HG03432 (cell line): ENCODE data around the gene TBC1D16.

Experiments used
- ATAC-seq: cut with Tn5 transposase; IDR thresholded peaks from one replicate; pipeline ENCODE4 v1.9.1; 2021; ENCODE audit warnings: mild to moderate bottlenecking, moderate library complexity; ENCODE audit not compliant: unreplicated experiment

Gene TBC1D16, protein sequence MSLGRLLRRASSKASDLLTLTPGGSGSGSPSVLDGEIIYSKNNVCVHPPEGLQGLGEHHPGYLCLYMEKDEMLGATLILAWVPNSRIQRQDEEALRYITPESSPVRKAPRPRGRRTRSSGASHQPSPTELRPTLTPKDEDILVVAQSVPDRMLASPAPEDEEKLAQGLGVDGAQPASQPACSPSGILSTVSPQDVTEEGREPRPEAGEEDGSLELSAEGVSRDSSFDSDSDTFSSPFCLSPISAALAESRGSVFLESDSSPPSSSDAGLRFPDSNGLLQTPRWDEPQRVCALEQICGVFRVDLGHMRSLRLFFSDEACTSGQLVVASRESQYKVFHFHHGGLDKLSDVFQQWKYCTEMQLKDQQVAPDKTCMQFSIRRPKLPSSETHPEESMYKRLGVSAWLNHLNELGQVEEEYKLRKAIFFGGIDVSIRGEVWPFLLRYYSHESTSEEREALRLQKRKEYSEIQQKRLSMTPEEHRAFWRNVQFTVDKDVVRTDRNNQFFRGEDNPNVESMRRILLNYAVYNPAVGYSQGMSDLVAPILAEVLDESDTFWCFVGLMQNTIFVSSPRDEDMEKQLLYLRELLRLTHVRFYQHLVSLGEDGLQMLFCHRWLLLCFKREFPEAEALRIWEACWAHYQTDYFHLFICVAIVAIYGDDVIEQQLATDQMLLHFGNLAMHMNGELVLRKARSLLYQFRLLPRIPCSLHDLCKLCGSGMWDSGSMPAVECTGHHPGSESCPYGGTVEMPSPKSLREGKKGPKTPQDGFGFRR

DNA sequence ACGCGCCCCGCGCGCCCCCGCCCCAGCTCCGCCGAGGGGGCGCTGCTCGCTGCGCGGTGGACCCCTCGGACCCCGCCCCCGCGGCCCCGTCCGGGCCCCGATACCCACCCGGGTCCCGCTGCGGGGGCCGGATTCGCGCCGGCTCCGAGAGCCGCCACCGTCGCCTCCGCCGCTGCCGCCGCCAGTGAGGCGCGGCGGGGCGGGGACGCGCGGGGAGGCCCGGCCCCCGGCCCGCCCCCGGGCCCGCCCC lies at the start of gene TBC1D16:
Gene TBC1D16 (minus strand): TSS at position 186 of the 250 bp plus-strand sequence. CDS start 22,325 bp downstream, outside the sequence.
- no peak for ATAC-seq

DNA sequence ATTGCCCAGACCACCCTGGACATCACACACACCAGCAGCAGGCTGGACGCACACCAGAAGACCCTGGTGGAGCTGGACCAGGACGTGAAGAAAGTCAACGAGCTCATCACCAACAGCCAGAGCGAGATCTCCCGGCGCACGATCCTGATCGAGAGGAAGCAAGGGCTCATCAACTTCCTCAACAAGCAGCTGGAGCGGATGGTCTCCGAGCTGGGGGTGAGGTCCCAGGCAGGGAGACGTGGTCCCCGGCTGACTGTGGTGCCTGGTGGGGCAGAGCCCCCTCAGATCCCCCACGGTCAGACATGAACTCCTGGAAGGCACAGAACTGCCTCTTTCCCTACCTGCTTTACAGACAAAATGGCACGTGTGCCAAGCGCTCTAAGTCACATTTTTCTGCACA lies 49.1 kb upstream of the TBC1D16 start:
- no peak for ATAC-seq

DNA sequence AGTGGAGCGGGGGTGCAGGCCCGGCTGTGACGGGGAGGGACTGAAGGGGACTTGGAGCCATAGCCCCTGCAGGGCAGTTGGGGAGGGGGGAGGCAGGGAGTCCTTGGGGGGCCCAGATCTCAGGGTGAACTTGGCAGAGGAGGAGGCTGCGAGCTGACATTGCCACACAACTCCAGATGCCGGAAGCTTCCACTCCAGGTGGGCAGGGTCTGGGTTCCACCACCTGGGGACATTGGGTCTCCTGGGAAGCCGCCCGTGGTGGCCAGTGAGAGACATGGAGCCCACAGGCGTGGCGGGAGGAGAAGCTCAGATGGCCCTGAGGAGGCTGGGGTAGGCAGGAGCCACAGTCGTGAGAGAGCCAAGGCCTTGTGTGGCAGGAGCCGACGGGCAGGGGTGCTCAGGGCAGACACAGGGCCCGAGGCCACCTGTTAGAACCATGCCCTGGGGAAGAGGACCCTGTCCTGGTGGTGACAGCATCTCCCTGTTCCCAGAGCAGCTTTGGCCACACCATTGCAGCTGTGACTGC lies 47.5 kb upstream of the TBC1D16 start:
- ATAC-seq, result no peak

DNA sequence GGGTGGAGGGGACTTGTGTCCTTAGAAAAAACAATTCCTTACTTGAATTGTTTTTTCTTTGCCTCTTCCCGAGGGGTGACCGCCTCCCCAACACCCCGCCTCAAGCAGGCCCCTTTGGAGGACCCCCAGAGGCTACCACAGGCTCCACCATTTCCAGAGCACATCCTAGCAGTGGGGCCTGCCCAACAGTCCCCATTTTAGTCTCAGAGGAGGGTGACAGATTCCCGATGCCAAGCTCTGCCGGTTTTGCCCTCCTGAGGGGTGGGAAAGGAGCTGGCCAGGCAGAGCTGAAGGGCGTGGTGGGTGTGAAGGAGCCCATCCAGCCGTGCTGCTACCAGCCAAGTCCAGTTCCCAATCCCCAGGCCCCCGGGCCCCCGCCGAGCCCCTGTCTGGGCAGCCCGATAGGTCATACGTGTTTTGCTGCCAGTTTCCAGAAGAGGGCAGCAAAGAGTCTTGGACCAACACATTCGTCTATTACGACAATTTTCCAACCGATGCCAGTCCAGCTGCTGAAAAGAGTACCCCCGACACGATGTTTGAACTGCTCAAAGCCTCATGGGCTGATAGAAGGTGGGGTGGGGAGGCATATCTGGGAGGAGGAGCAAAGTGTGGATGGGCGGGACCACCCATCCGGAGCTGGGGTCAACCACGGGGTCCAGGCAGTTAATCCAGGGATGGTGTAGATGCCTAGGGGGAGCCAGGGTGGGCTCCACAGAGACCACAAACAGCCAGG lies 46.9 kb upstream of the TBC1D16 start:
- ATAC-seq, result no peak

DNA sequence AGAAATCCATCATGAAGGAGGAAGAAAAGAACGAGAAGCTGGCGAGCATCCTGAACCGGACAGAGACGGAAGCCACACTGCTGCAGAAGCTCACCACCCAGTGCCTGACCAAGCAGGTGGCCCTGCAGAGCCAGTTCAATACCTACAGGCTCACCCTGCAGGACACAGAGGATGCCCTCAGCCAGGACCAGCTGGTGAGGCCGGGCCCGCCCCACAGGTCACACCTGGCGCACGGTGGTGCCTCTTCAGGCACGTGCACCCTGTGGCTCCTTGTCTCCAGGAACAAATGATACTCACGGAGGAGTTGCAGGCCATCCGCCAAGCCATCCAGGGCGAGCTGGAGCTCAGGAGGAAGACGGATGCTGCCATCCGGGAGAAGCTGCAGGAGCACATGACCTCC lies 45.9 kb upstream of the TBC1D16 start:
- no peak for ATAC-seq

DNA sequence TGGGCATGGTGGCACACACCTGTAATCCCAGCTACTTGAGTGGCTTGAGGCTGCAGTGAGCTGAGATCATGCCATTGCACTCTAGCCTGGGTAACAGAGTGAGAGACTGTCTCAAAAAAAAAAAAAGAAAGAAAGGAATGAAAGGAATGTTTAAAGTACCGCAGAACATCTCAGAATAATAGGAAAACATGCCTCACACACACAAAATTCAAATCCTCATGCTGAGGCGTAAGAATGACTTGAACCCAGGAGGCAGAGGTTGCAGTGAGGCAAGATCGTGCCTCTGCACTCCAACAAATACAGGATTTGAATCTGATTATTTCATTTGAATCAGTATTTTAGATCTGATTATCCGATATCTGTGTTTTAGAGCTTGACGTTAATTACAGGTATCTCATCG lies 44.4 kb upstream of the TBC1D16 start:
- no peak for ATAC-seq

DNA sequence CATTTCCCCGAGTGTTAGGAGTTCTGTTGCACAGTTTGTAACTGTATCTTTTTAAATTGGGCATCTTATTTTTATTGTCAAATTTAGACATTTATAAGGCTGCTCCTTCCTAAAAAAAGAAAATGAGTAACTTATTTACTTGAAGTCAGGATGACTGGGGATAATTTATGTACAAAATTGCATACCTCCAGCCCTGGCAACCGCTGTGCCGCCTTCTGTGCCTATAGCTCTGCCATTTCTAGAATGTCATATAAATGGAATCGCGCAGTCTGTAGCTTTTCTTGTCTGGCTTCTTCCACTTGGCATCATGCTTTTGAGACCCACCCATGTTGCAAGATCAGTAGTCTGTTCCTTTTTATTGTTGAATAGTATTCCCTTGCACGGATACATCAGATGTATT lies 36.7 kb upstream of the TBC1D16 start:
- no peak for ATAC-seq

DNA sequence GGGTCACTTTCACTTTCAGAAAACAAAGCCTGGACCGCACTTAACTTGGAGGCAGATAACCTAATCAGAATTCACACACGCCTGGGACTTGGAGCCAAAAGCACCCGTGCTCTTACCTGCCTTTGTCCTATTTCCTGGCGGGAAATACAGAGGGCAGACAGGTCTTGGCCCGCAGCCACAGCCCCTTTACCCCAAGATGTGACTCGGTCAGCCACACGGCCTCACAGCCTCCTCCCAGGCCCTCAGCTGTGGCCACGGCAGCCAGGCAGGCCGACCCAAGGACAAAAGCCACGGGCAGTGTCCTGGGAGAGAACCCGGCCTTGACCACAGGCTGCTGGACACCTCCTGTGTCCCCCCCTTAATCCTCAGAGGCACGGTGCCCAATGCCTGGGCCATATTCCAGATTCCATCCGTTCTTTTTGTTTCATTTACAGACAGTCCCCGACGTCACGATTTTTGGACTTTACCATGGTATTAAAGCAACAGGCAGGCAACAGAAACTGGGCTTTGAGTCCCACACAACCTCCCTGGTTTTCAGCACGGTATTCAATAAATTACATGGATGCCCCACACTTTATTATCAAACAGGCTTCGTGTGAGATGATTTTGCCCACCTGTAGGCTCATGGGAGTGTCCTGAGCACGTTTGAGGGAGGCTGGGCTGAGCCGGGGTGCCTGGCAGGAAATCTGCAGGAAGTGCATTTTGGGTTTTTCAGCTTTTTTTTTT lies 35.6 kb upstream of the TBC1D16 start:
- ATAC-seq, result no peak

DNA sequence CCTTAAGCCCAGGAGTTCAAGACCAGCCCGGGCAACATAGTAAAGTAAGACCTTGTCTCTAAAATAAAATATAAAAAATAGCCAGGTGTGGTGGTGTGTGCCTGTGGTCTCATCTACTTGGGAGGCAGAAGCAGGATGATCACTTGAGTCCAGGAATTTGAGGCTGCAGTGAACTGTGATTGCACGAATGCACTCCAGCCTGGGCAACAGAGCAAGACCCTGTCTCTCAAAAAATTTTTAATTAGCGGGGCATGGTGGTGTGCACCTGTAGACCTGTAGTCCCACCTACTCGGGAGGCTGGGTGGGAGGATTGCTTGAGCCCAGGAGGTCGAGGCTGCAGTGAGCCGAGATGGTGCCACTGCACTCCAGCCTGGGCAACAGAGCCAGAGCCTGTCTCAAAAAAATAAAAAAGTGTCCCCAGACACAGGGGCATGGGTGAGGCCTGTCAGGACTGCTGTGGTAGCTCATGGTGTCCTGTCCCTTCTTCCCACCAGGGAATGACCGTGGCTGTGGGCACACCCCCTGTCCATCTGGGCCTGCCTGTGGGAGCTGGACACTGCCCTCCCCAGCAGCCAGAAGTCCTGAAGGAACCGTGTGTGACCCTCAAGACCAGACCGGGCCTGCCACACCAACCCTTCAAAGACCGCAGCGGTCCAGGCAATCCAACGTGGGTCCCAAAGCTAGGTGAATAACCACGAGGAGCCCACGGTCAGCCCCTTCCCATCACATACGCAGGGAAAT lies 34.9 kb upstream of the TBC1D16 start:
- no peak for ATAC-seq

DNA sequence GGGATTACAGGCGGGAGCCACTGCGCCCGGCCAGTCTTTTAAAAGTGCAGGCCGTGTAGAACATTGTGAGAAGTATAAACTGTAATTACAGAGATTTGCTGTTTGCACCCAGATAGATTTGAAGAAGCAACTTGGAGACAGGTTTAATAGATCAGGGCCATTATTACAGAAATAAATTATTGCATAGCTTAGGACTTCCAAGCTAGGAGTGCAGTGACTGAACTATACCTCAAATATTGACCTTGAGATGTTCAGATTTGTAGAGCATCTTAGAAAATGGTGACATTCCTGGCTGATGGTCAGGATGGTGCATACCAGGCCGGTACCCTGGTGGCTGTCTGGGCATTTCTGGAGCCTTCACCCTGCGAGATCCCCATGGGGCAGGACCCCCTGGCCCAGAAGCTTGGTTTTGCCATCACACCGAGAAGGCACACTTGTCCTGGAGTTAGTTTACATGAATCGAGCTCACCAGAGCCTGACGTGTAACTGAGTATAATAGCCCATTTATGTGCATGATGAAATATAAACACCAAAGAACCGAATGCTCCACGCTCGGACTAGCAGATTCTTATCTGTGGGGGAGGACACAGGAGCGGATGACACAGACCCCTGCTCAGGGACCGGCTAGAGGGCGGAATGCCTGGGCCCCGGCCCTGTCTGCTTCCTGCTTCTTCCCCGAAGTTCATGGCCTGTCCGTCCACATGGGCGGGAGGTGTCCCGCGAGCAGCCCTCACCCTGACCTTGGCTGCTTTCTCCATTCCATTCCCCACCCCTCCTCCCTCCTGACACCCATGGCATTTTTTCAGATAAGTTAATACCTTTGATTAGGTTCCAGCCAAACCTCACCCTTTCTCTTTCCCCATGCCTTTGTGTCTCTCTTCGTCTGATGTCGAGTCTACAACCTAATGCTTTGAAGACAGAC lies 32.9 kb upstream of the TBC1D16 start:
- no peak for ATAC-seq

DNA sequence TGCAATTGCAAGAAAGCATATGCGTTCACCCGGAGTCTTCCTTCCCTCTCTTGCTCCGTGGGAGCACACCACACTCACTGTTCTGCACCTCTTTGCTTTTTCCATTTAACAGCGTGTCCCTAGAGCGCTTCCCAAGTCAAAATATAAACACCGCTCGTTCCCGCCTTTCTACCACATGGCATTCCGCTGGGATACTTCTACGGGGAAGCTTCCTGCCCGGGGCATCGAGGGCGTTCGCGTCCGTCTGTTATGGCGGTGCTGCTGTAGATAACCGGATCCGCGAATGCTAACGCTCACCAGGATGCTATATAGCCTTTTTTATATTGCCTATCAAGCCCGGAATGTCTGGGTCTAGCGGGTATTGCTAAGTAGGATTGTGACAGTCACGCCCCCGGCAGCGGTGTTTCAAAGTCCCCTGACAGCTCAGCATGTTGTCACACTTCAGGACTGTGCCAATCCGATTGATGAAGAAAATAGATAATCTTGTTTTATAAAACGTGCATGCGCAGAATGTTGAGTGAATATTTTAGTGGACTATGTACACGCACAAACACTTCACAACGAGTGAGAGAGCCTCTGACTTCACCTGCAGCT lies 31.8 kb upstream of the TBC1D16 start:
- no peak for ATAC-seq

DNA sequence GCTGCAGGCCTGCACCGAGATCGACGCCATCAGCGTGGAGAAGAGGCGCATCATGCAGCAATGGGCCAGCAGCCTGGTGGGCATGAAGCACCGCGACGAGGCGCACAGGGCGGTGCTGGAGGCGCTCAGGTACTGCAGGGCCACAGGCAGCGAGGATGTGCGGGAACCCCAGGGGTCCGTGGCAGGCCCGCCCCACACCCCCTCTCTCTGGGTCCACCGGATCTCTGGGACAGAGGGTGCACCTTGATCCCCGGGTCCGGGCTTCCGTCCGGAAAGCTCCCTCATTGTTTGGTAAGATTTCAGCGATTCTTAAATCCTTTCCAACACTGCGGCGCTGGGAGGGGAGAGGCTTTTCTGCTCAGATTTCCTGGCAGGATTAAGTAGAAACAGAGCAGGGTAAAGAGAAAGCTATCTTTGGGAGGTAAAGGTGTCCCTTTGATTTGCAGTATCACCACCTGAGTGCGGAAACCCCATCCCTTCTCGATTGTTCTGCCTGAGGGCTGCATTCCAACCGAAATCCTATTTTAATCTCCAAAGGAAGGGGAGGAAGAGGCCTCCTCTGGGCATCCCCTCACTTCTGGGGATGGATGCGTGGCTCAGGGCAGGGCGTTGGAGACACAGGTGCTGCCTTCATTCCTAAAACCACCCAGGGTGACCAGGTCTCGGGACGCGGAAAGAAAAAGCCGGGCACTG lies 30.0 kb upstream of the TBC1D16 start:
- ATAC-seq, result no peak

DNA sequence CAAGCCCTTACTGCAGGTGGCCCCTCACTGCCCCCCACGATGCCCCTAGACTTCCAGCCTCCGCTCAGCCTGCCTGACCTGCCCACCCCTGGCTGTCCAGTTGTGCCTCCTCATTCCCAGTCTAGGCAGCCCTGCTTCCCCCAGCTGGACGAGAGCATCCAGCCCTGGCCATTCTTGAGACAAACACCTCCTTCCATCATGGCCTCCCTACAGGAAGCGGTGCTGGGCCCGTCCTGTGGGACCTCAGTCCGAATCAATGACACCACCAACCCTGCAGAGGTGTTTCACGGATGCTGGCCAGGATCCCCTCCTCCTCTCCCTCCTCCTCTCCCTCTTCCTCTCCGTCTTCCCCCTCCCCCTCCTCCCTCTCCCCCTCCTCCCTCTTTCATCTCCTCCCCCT lies 29.0 kb upstream of the TBC1D16 start:
- ATAC-seq, result no peak

DNA sequence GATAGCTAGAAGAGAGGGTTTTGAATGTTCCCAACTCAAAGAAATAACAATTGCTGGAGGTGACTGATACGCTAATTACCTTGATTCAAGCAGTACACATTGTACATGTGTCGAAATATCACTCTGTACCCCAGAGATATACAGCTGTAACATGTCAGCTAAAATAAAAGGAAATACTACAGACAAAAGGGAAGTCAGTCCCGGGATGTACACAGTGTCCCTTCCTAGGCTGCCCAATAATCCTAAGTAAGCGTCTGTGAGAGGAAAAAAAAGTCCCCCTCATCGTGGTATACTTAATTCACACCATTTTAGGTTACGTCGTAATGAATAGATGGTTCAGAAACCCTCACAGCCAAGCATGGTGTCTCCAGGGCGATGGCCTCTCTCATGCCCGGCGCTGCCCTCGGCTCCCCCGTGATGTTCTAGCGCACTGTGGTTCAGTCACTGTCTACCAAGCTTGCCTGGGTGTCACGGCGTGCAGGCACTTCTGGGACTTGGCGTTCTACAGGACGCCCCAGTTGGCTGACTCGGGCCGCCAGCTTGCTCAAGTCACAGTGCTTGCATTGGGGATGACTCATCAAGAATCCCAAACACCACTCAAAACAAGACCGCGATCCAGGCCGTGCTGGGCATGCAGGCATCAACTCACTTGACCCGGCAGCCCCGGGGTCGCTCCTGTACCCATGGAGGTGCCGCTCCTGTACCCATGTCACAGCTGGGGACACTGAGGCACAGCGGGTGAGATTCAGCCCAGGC lies 28.3 kb upstream of the TBC1D16 start:
- no peak for ATAC-seq

DNA sequence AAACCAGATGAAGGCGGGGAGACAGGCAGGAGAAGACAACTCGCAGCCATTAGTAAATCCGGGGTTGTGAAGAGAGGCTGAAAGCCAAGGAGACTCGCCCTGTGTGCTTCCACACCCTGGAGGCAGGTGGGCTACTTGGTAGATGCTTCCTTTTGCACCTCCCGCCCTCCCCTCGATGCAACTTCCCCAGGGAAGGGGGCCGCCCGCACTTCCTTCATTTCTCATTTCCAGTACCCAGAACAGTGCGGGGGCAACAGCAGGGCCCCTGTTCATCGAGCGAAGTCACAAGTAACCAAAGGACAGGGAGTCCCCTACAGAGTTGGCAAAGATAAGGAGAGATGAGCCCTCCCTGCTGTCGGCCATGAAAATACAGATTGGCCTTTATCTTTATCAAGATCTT lies 25.7 kb upstream of the TBC1D16 start:
- no peak for ATAC-seq

DNA sequence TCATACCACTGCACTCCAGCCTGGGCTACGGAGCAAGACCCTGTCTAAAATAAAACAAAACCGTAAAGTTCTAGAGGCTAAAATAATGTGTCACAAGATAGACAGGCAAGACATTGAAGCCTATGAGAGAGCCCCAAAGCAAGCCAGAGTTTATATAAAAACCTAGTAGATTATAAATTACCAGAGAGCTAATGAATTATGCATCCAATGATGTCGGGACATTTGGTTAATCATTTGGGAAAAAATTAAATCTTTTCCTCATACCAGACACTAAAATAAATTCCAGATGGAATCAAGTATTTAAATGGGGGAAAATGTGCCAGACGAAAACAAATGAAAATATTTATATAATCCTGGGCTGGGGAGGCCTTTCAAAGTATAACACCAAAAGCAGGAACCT lies 25.0 kb upstream of the TBC1D16 start:
- ATAC-seq, result no peak

DNA sequence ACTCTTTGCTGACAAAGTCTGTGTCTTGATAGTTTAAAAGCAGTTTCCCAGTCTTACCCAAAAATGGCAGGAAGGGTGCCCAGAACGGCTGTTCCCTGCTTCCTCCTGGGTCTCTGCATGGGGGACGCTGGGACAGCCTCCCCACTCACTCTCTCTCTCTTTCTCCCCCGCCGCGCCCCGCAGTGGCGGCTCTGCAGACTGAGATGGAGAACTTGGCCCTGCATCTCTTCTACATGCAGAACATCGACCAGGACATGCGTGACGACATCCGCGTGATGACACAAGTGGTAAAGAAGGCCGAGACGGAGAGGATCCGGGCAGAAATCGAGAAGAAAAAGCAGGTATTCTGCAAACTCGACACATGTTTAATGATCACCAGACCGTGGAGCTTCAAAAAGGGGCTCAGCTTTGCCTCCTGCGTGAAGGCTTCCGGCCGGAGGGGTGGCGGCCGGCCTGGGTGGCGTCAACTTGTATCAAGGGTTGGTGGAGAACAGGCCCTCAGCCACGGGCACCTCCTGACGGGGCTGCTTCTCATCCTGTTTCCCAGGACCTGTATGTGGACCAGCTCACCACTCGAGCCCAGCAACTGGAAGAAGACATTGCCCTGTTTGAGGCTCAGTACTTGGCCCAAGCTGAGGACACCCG lies 22.8 kb upstream of the TBC1D16 start:
- ATAC-seq, result no peak
